ENCODE results near the gene GTF3C6.
"Not testable (repeated sequence)": the region's sequence is repeated elsewhere in the genome, so short reads cannot be mapped to it uniquely, and the experiment has no call there.

- not testable (repeated sequence) for TF ChIP-seq CTCF (IDR thresholded peaks at IDR 0.05); POLR2AphosphoS5 (IDR thresholded peaks at IDR 0.05; ENCODE audit: low read depth, low read length); REST (IDR thresholded peaks at IDR 0.05; ENCODE audit: insufficient read depth in 1 of 2, low read depth in 2 of 2, low read length in 1 of 2); TCF7L2 (IDR thresholded peaks at IDR 0.05; ENCODE audit: low read depth, low read length); SIN3A (IDR thresholded peaks at IDR 0.05; ENCODE audit: borderline replicate concordance, insufficient read depth, low read depth, low read length)
Measured at GRCh38 chr6:111012520-111012919, 54.0 kb downstream of the GTF3C6 start.

Data from Panc1 (cell line).